ENCODE results near the gene SPPL3. TPM values are rescaled to one million over a fixed set of nuclear protein-coding genes. Genes with fewer than 3 reads are reported as not detected.
A peak's percentile ranks its signal among the peaks of the same experiment; 100 is the strongest.
"Not testable (repeated sequence)": the region's sequence is repeated elsewhere in the genome, so short reads cannot be mapped to it uniquely, and the experiment has no call there.

The SPPL3 gene, protein sequence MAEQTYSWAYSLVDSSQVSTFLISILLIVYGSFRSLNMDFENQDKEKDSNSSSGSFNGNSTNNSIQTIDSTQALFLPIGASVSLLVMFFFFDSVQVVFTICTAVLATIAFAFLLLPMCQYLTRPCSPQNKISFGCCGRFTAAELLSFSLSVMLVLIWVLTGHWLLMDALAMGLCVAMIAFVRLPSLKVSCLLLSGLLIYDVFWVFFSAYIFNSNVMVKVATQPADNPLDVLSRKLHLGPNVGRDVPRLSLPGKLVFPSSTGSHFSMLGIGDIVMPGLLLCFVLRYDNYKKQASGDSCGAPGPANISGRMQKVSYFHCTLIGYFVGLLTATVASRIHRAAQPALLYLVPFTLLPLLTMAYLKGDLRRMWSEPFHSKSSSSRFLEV
- total RNA-seq (2014; rRNA removed): 18.8 and 20.3 TPM in 2 replicates
- Bru-seq, nascent RNA: percentile 90 among the genes with signal in this experiment
- BruChase-seq, experiment 1, labeled RNA remaining after a 6-hour chase: percentile 79 among the genes with signal in this experiment
- BruChase-seq, experiment 2, labeled RNA remaining after a 2-hour chase: percentile 83 among the genes with signal in this experiment
- long read RNA-seq, full-length matches to known transcripts: 238 of 305 reads
- long read RNA-seq, partial matches to known transcripts: 28 of 305 reads
- long read RNA-seq, other reads (novel, unspliced or antisense): 39 of 305 reads

DNA sequence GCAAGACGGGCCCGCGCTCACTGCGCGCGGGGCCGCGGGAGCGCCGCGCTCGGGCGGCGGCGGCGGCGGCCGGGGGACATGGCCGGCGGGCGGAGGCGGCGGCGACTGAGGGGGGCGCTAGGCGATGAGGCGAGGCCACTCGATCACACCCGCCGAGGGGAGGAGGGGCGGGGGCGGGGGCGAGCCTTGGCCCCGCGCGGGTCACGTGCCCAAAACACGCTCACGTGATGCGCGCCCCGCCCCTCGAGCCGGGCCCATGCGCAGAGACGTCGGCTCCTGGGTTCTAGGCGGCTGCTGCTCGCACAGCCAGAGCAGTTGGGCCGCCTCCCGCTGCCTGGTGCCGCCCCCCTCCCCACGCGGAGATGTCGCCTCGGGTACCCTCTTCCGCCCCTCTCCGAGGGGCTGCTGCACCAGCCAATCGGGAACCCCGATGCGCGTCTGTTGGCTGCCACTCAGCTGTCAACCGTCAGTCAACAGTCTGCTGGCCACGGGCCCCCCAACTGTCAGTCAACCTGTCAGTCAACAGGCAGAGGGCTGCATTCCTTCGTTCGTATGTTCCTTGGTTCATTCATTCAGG is at the start of gene SPPL3:
Gene SPPL3, minus strand, starts transcription at position 162 of the 577 bp plus-strand sequence. CDS start 491 bp downstream, outside the sequence.
- peaks cover 20% of the 10 kb centered on the region for H3K4me1 ChIP-seq (ENCODE audit: insufficient read depth, low read length)
- H3K9ac ChIP-seq (ENCODE audit: low read length): peak within 1 kb of the TSS; percentile 86
- ATAC-seq (peak; percentile 73), DNase-seq (peak; percentile 88)
- TF ChIP-seq EZH2phosphoT487 (IDR thresholded peaks at IDR 0.05; ENCODE audit: borderline replicate concordance, low read length) (no peak), EZH2 (IDR thresholded peaks at IDR 0.05; ENCODE audit: low read length, unreplicated experiment) (no peak)
- TF ChIP-seq, protein P1, sequence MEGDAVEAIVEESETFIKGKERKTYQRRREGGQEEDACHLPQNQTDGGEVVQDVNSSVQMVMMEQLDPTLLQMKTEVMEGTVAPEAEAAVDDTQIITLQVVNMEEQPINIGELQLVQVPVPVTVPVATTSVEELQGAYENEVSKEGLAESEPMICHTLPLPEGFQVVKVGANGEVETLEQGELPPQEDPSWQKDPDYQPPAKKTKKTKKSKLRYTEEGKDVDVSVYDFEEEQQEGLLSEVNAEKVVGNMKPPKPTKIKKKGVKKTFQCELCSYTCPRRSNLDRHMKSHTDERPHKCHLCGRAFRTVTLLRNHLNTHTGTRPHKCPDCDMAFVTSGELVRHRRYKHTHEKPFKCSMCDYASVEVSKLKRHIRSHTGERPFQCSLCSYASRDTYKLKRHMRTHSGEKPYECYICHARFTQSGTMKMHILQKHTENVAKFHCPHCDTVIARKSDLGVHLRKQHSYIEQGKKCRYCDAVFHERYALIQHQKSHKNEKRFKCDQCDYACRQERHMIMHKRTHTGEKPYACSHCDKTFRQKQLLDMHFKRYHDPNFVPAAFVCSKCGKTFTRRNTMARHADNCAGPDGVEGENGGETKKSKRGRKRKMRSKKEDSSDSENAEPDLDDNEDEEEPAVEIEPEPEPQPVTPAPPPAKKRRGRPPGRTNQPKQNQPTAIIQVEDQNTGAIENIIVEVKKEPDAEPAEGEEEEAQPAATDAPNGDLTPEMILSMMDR (conservative IDR thresholded peaks at IDR 0.05; ENCODE audit: low read depth, low read length): no peak
- BruUV-seq (replicated peaks): no TSS peak
- intact Hi-C loops (cut with micrococcal nuclease): loop anchor here (5.0 to 10.0 kb wide), 3 partner anchors 47 to 192 kb away; partner anchors contain the start of gene UNC119B
- peaks cover 44% of the 10 kb centered on the region for H3K79me2 ChIP-seq (ENCODE audit: low read length)
- H2AFZ ChIP-seq (ENCODE audit: low read length): peak within 1 kb of the TSS; percentile 97
- no peaks in the 10 kb centered on the region for H3F3A ChIP-seq (ENCODE audit: low read length, unreplicated experiment)
- no peaks in the 10 kb centered on the region for H3K36me3 ChIP-seq (ENCODE audit: low read depth, low read length)
- peak within 1 kb of the TSS; percentile 94 for H3K4me3 ChIP-seq (ENCODE audit: low read length)
- no peaks in the 10 kb centered on the region for H3K27me3 ChIP-seq (ENCODE audit: low read length)
- H3K9me3 ChIP-seq (ENCODE audit: low read length): no peaks in the 10 kb centered on the region
- ChIA-PET CTCF (no interaction called here), POLR2A (ENCODE audit: unreplicated experiment) (interaction anchor here (0.6 kb wide), 1 partner anchor 47 kb away, joined by 6 read pairs; no protein-coding TSS in a partner anchor)
- peaks cover 16% of the 10 kb centered on the region; the same call in 1 of the 2 replicates for H4K20me1 ChIP-seq (ENCODE audit: low read length)
- H3K4me2 ChIP-seq (ENCODE audit: low read length): peak within 1 kb of the TSS; percentile 93
- H3K9me2 ChIP-seq (replicated peaks; ENCODE audit: low read length): no peaks in the 10 kb centered on the region
- H3K27ac ChIP-seq (ENCODE audit: low read length): 0 out of 2 replicates have a peak within 1 kb of the TSS, but pooled peaks have one; percentile 4

DNA sequence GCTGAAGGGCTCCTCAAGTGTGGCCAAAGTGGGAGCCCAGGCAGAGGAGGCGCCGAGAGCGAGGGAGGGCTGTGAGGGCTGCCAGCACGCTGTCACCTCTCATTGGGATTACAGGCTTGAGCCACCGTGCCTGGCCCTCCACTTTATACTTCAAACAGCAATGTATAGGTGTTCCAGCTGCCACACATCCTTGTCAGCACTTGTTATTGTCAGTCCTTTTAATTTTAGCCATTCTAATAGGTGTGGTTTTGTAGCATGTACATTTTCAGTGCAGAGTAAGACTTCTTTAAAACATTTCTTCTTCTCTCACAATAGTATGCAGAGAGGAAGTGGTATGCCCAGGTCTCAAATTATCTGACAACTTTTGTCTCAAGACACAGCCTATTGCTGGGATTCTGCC is 46.6 kb upstream of the SPPL3 start:
- Histone ChIP-seq H3K9me3 (ENCODE audit: low read length) (no peaks in the 10 kb centered on the region), H3K4me3 (ENCODE audit: low read length) (no peak overlapping the region), H3K4me1 (ENCODE audit: insufficient read depth, low read length) (no peaks in the 10 kb centered on the region), H3K9me2 (replicated peaks; ENCODE audit: low read length) (no peaks in the 10 kb centered on the region), H3K36me3 (ENCODE audit: low read depth, low read length) (no peaks in the 10 kb centered on the region), H3K9ac (ENCODE audit: low read length) (no peak overlapping the region), H3K4me2 (ENCODE audit: low read length) (no peak overlapping the region), H3K27me3 (ENCODE audit: low read length) (no peaks in the 10 kb centered on the region), H3K27ac (ENCODE audit: low read length) (no peak overlapping the region), H3F3A (ENCODE audit: low read length, unreplicated experiment) (no peaks in the 10 kb centered on the region), H4K20me1 (ENCODE audit: low read length) (no peaks in the 10 kb centered on the region), H3K79me2 (ENCODE audit: low read length) (no peaks in the 10 kb centered on the region), H2AFZ (ENCODE audit: low read length) (no peak overlapping the region)
- ChIA-PET CTCF (interaction anchor here (1.0 kb wide), 1 partner anchor 9 kb away, joined by 3 read pairs; no protein-coding TSS in a partner anchor), POLR2A (ENCODE audit: unreplicated experiment) (no interaction called here)
- no TSS peak for BruUV-seq (replicated peaks)
- no peak for DNase-seq
- no peak for ATAC-seq
- TF ChIP-seq EZH2 (IDR thresholded peaks at IDR 0.05; ENCODE audit: low read length, unreplicated experiment) (no peak), EZH2phosphoT487 (IDR thresholded peaks at IDR 0.05; ENCODE audit: borderline replicate concordance, low read length) (no peak)
- TF ChIP-seq, protein P1 (conservative IDR thresholded peaks at IDR 0.05; ENCODE audit: low read depth, low read length): no peak
- intact Hi-C loops (cut with micrococcal nuclease): no loop called here

DNA sequence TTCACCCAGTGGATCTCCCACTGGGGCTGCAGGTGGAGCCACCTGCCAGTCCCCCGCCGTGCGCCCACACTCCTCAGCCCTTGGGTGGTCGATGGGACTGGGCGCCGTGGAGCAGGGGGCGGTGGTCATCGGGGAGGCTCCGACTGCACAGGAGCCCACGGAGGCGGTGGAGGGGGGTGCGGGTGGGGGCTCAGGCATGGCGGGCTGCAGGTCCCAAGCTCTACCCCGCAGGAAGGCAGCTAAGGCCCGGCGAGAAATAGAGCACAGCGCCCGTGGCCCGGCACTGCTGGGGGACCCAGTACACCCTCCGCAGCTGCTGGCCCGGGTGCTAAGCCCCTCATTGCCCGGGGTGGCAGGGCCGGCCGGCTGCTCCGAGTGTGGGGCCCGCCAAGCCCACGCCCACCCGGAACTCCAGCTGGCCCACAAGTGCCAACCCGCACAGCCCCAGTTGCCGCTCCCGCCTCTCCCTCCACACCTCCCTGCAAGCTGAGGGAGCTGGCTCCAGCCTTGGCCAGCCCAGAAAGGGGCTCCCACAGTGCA is 46.2 kb upstream of the SPPL3 start:
- DNase-seq; H3K27me3 ChIP-seq (ENCODE audit: low read length); H3K4me2 ChIP-seq (ENCODE audit: low read length); H4K20me1 ChIP-seq (ENCODE audit: low read length); POLR2A ChIA-PET (ENCODE audit: unreplicated experiment); H3K9me2 ChIP-seq (replicated peaks; ENCODE audit: low read length); intact Hi-C loops (cut with micrococcal nuclease); H2AFZ ChIP-seq (ENCODE audit: low read length); H3K27ac ChIP-seq (ENCODE audit: low read length); H3F3A ChIP-seq (ENCODE audit: low read length, unreplicated experiment); H3K4me3 ChIP-seq (ENCODE audit: low read length); H3K9ac ChIP-seq (ENCODE audit: low read length); ATAC-seq; BruUV-seq (replicated peaks); H3K36me3 ChIP-seq (ENCODE audit: low read depth, low read length); H3K9me3 ChIP-seq (ENCODE audit: low read length); H3K4me1 ChIP-seq (ENCODE audit: insufficient read depth, low read length); H3K79me2 ChIP-seq (ENCODE audit: low read length): not testable (repeated sequence)
- CTCF ChIA-PET: interaction anchor here (1.0 kb wide), 1 partner anchor 9 kb away, joined by 3 read pairs; no protein-coding TSS in a partner anchor

DNA sequence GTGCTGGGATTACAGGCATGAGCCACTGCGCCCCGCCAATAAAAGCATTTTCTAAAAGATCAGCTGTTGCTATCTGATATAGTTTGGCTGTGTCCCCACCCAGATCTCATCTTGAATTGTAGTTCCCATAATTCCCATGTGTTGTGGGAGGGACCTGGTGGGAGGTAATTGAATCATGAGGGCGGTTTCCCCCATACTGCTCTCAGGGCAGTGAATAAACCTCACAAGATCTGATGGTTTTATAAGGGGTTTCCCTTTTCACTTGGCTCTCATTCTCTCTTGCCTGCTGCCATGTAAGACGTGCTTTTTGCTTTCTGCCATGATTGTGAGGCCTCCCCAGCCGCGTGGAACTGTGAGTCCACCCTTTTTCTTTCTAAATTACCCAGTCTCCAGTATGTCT is 41.4 kb upstream of the SPPL3 start:
- H3K4me3 ChIP-seq (ENCODE audit: low read length); intact Hi-C loops (cut with micrococcal nuclease); BruUV-seq (replicated peaks); H4K20me1 ChIP-seq (ENCODE audit: low read length); H3K27me3 ChIP-seq (ENCODE audit: low read length); H3K9me2 ChIP-seq (replicated peaks; ENCODE audit: low read length); CTCF ChIA-PET; H3K9me3 ChIP-seq (ENCODE audit: low read length); H3F3A ChIP-seq (ENCODE audit: low read length, unreplicated experiment); POLR2A ChIA-PET (ENCODE audit: unreplicated experiment); H2AFZ ChIP-seq (ENCODE audit: low read length); H3K4me1 ChIP-seq (ENCODE audit: insufficient read depth, low read length); H3K4me2 ChIP-seq (ENCODE audit: low read length); H3K9ac ChIP-seq (ENCODE audit: low read length); ATAC-seq; H3K79me2 ChIP-seq (ENCODE audit: low read length); DNase-seq; H3K36me3 ChIP-seq (ENCODE audit: low read depth, low read length); H3K27ac ChIP-seq (ENCODE audit: low read length): not testable (repeated sequence)

Measured in PC-3 (cell line).